Calu3 (cell line): ENCODE results near the gene RGL3. TPM values are rescaled to one million over a fixed set of nuclear protein-coding genes. Genes with fewer than 3 reads are reported as not detected.
"Not testable (repeated sequence)": the region's sequence is repeated elsewhere in the genome, so short reads cannot be mapped to it uniquely, and the experiment has no call there.

Experiments
- BruUV-seq: library from RNA; stranded (reverse); fragments of 400-500 nt; replicated peaks from 2 replicates; lab custom pipeline; 2021; lab: Mats Ljungman, UMichigan
- CTCF ChIA-PET: fragments of 300-600 bp; sonication (Branson Sonifier 250); formaldehyde crosslinking; loops from one replicate; lab custom pipeline; 2022; ENCODE audit warnings: antibody characterized with exemption; lab: Charles Lee
- DNase-seq: peaks from one replicate; pipeline ENCODE4 v3.0.0; 2022
- H3K27ac Mint-ChIP-seq: one replicate; pipeline ENCODE4 v1.8.0; 2022; ENCODE audit warnings: mixed read lengths; ENCODE audit not compliant: unreplicated experiment
- H3K27me3 Mint-ChIP-seq: one replicate; pipeline ENCODE4 v1.8.0; 2022; ENCODE audit warnings: mixed read lengths; ENCODE audit not compliant: unreplicated experiment
- H3K36me3 Mint-ChIP-seq: one replicate; pipeline ENCODE4 v1.8.0; 2022; ENCODE audit warnings: mild to moderate bottlenecking, moderate library complexity, mixed read lengths; ENCODE audit not compliant: insufficient read depth, unreplicated experiment
- H3K4me1 Mint-ChIP-seq: one replicate; pipeline ENCODE4 v1.8.0; 2022; ENCODE audit warnings: mild to moderate bottlenecking, low read depth, mixed read lengths; ENCODE audit not compliant: unreplicated experiment
- H3K4me3 Mint-ChIP-seq: one replicate; pipeline ENCODE4 v1.8.0; 2022; ENCODE audit warnings: mild to moderate bottlenecking, low read depth, moderate library complexity, mixed read lengths; ENCODE audit not compliant: unreplicated experiment
- H3K9me3 Mint-ChIP-seq: one replicate; pipeline ENCODE4 v1.8.0; 2022; ENCODE audit warnings: low read depth, mixed read lengths; ENCODE audit not compliant: unreplicated experiment
- CTCF ChIP-seq: fragments of 200-600 bp; IDR thresholded peaks from one replicate; pipeline ENCODE4 v1.8.0; 2022; ENCODE audit warnings: antibody characterized with exemption; ENCODE audit not compliant: unreplicated experiment
- intact Hi-C: fragments of 100-400 bp; cut with micrococcal nuclease; formaldehyde crosslinking; loops from one replicate; pipeline ENCODE4 v1.10.0; 2022; ENCODE audit not compliant: unreplicated experiment
- total RNA-seq: library from RNA; stranded (reverse); gene quantifications from 2 replicates; pipeline ENCODE4 v1.2.3, GENCODE V29; 2022

The RGL3 gene
- total RNA-seq, 1 experiment from 2014 or later: 84.1 TPM

- peak overlapping the region; percentile 62 for H3K4me3 Mint-ChIP-seq
- BruUV-seq: no TSS peak
Measured at GRCh38 chr19:11356676-11357550, 62.2 kb downstream of the RGL3 start.

GRCh38 chr19:11356074-11356397, 63.1 kb downstream of the RGL3 start:
- H3K36me3 Mint-ChIP-seq: peaks cover 23% of the 10 kb centered on the region
- no peaks in the 10 kb centered on the region for H3K9me3 Mint-ChIP-seq
- H3K4me1 Mint-ChIP-seq: peaks cover 8% of the 10 kb centered on the region
- no peak for DNase-seq
- no TSS peak for BruUV-seq
- intact Hi-C loops: no loop called here
- no peak for TF ChIP-seq CTCF
- CTCF ChIA-PET: interaction anchor here (0.6 kb wide), 1 partner anchor 10 kb away, joined by 3 read pairs; no protein-coding TSS in a partner anchor
- peaks cover 37% of the 10 kb centered on the region for H3K27me3 Mint-ChIP-seq
- H3K27ac Mint-ChIP-seq: peak overlapping the region; percentile 54
- H3K4me3 Mint-ChIP-seq: peak overlapping the region; percentile 62

More at GRCh38 chr19:11356676-11357550, 62.2 kb downstream of the RGL3 start:
- no peak overlapping the region for H3K27ac Mint-ChIP-seq
- H3K9me3 Mint-ChIP-seq: no peaks in the 10 kb centered on the region
- TF ChIP-seq CTCF: no peak
- intact Hi-C loops: no loop called here
- no peak for DNase-seq
- H3K27me3 Mint-ChIP-seq: peaks cover 37% of the 10 kb centered on the region
- CTCF ChIA-PET: no interaction called here
- peaks cover 8% of the 10 kb centered on the region for H3K4me1 Mint-ChIP-seq
- peaks cover 27% of the 10 kb centered on the region for H3K36me3 Mint-ChIP-seq

- Mint-ChIP-seq H3K4me1 (peaks cover 8% of the 10 kb centered on the region), H3K27ac (peak within 1 kb of the TSS; percentile 54), H3K4me3 (peak within 1 kb of the TSS; percentile 62), H3K27me3 (peaks cover 37% of the 10 kb centered on the region), H3K9me3 (no peaks in the 10 kb centered on the region), H3K36me3 (peaks cover 23% of the 10 kb centered on the region)
- CTCF ChIA-PET: interaction anchor here (0.6 kb wide), 1 partner anchor 10 kb away, joined by 3 read pairs; no protein-coding TSS in a partner anchor
- intact Hi-C loops: no loop called here
- peak; percentile 91 for DNase-seq
- no TSS peak for BruUV-seq
- no peak for TF ChIP-seq CTCF
Measured at GRCh38 chr19:11355160-11356073, 63.7 kb downstream of the RGL3 start, which contains the start of gene PLPPR2. PLPPR2 (plus strand) TSS chr19:11355432; CDS start chr19:11357674, 2,242 bp downstream.

- H3K4me3 Mint-ChIP-seq, H3K9me3 Mint-ChIP-seq, BruUV-seq, intact Hi-C loops, H3K4me1 Mint-ChIP-seq, DNase-seq, CTCF ChIA-PET, H3K27ac Mint-ChIP-seq: not testable (repeated sequence)
- Mint-ChIP-seq H3K27me3 (peaks cover 28% of the 10 kb centered on the region), H3K36me3 (peaks cover 23% of the 10 kb centered on the region)
Measured at GRCh38 chr19:11354102-11354501, 65.0 kb downstream of the RGL3 start.
